Ishikawa (cell line): Measurements from ENCODE around the gene TCP11L2.

Experiments
- CEBPB ChIP-seq: IDR thresholded peaks from 2 replicates; pipeline ENCODE4 v1.6.1; 2012
- CREB1 ChIP-seq: IDR thresholded peaks from 2 replicates; pipeline ENCODE4 v1.6.1; 2012; ENCODE audit warnings: low read depth
- EGR1 ChIP-seq: IDR thresholded peaks from 2 replicates; pipeline ENCODE4 v1.6.1; 2012
- EP300 ChIP-seq: IDR thresholded peaks from 2 replicates; pipeline ENCODE4 v1.6.1; 2012; ENCODE audit warnings: borderline replicate concordance
- FOXM1 ChIP-seq: IDR thresholded peaks from 2 replicates; pipeline ENCODE4 v1.6.1; 2012; ENCODE audit warnings: low read depth, borderline replicate concordance
- MAX ChIP-seq: IDR thresholded peaks from 2 replicates; pipeline ENCODE4 v1.6.1; 2012
- NFIC ChIP-seq: IDR thresholded peaks from 2 replicates; pipeline ENCODE4 v1.6.1; 2012
- RAD21 ChIP-seq: IDR thresholded peaks from 2 replicates; pipeline ENCODE4 v1.6.1; 2012; ENCODE audit warnings: low read depth
- REST ChIP-seq: IDR thresholded peaks from 2 replicates; pipeline ENCODE4 v1.6.1; 2012; ENCODE audit warnings: low read depth, mild to moderate bottlenecking
- TAF1 ChIP-seq: IDR thresholded peaks from 2 replicates; pipeline ENCODE4 v1.6.1; 2012; ENCODE audit warnings: low read depth, mild to moderate bottlenecking
- TCF12 ChIP-seq: IDR thresholded peaks from 2 replicates; pipeline ENCODE4 v1.6.1; 2012; ENCODE audit warnings: low read depth
- TEAD4 ChIP-seq: IDR thresholded peaks from 2 replicates; pipeline ENCODE4 v1.6.1; 2012
- USF1 ChIP-seq: IDR thresholded peaks from 2 replicates; pipeline ENCODE4 v1.6.1; 2012
- YY1 ChIP-seq: IDR thresholded peaks from 2 replicates; pipeline ENCODE4 v1.6.1; 2012; ENCODE audit warnings: low read depth
- ZBTB7A ChIP-seq: IDR thresholded peaks from 2 replicates; pipeline ENCODE4 v1.6.1; 2012; ENCODE audit warnings: low read depth

The TCP11L2 gene

GRCh38 chr12:106275458-106275857, 27.1 kb upstream of the TCP11L2 start:
- TF ChIP-seq CEBPB (no peak), TAF1 (no peak), NFIC (no peak), MAX (no peak), RAD21 (no peak), TCF12 (no peak), EP300 (no peak), YY1 (no peak), USF1 (no peak), FOXM1 (no peak), ZBTB7A (no peak), TEAD4 (no peak), REST (no peak), EGR1 (no peak), CREB1 (no peak)

GRCh38 chr12:106276032-106276740, 26.3 kb upstream of the TCP11L2 start:
- TF ChIP-seq TAF1 = no peak
- no peak for TF ChIP-seq EGR1
- no peak for TF ChIP-seq MAX
- TF ChIP-seq REST = no peak
- TF ChIP-seq YY1 = no peak
- TF ChIP-seq EP300 = no peak
- TF ChIP-seq USF1 = no peak
- no peak for TF ChIP-seq TCF12
- TF ChIP-seq TEAD4 = no peak
- no peak for TF ChIP-seq NFIC

GRCh38 chr12:106280106-106280505, 22.4 kb upstream of the TCP11L2 start:
- no peak for TF ChIP-seq FOXM1
- TF ChIP-seq ZBTB7A = no peak
- TF ChIP-seq TAF1 = no peak
- TF ChIP-seq USF1 = no peak
- no peak for TF ChIP-seq EGR1
- TF ChIP-seq TEAD4 = no peak
- TF ChIP-seq REST = no peak
- TF ChIP-seq CEBPB = no peak
- no peak for TF ChIP-seq YY1
- no peak for TF ChIP-seq TCF12
- no peak for TF ChIP-seq MAX
- no peak for TF ChIP-seq CREB1
- TF ChIP-seq NFIC = no peak
- no peak for TF ChIP-seq EP300
- no peak for TF ChIP-seq RAD21
